Liver (tissue), 9 donors: ENCODE measurements around the gene ADGRV1. TPM values are rescaled to one million over a fixed set of nuclear protein-coding genes. Genes with fewer than 3 reads are reported as not detected.

Experiments
- DNase-seq: peaks from one replicate; pipeline ENCODE4 v3.0.0-alpha.2; 2017; ENCODE audit warnings: low spot score
- H3K27ac ChIP-seq, 2 donors: one replicate each; pipeline ENCODE4 v1.7.0; 2013; ENCODE audit warnings: inconsistent platforms in 2 of 2, low read length in 2 of 2, control low read depth in 1 of 2, low read depth in 1 of 2, mild to moderate bottlenecking in 1 of 2
- H3K27me3 ChIP-seq, 4 donors: one replicate each; pipeline versions ENCODE4 v1.6.1 to v1.7.0; 2013; ENCODE audit warnings: low read length in 3 of 4, inconsistent platforms in 1 of 4, mild to moderate bottlenecking in 1 of 4, moderate library complexity in 1 of 4; ENCODE audit not compliant: control insufficient read depth in 4 of 4, insufficient read depth in 4 of 4
- H3K36me3 ChIP-seq, 4 donors: one replicate each; pipeline versions ENCODE4 v1.6.1 to v1.7.0; 2013; ENCODE audit warnings: low read length in 3 of 4, mild to moderate bottlenecking in 3 of 4, low read depth in 1 of 4, moderate library complexity in 1 of 4; ENCODE audit not compliant: control insufficient read depth in 4 of 4, insufficient read depth in 3 of 4
- H3K4me1 ChIP-seq, 4 donors: one replicate each; pipeline versions ENCODE4 v1.6.1 to v1.7.0; 2013; ENCODE audit warnings: low read length in 3 of 4, mild to moderate bottlenecking in 3 of 4, moderate library complexity in 1 of 4; ENCODE audit not compliant: control insufficient read depth in 4 of 4, insufficient read depth in 4 of 4
- H3K4me3 ChIP-seq, 3 donors: one replicate each; pipeline versions ENCODE4 v1.6.1 to v1.7.0; 2013; ENCODE audit warnings: low read length in 3 of 3, control low read depth in 1 of 3, low read depth in 1 of 3, mild to moderate bottlenecking in 1 of 3
- H3K9ac ChIP-seq, 2 donors: one replicate each; pipeline ENCODE4 v1.7.0; 2013; ENCODE audit warnings: low read length in 2 of 2, mild to moderate bottlenecking in 2 of 2, moderate library complexity in 2 of 2, control low read depth in 1 of 2, low read depth in 1 of 2
- H3K9me3 ChIP-seq, 4 donors: one replicate each; pipeline versions ENCODE4 v1.6.1 to v1.7.0; 2013; ENCODE audit warnings: low read length in 3 of 4; ENCODE audit not compliant: control insufficient read depth in 4 of 4
- CTCF ChIP-seq: fragments of 150-350 bp; IDR thresholded peaks from 2 replicates; pipeline ENCODE4 v1.5.1; 2017; ENCODE audit warnings: improper control_type of control experiment, low read depth, low read length; ENCODE audit not compliant: missing input control
- EGR1 ChIP-seq, 2 donors: IDR thresholded peaks; 2 replicates each; pipeline ENCODE4 v1.6.1; 2016 to 2018; ENCODE audit warnings: antibody characterized with exemption in 2 of 2, low read depth in 2 of 2
- FOXA1 ChIP-seq: IDR thresholded peaks from 2 replicates; pipeline ENCODE4 v1.6.1; 2016; ENCODE audit warnings: antibody characterized with exemption
- FOXA2 ChIP-seq: IDR thresholded peaks from 2 replicates; pipeline ENCODE4 v1.6.1; 2016; ENCODE audit warnings: antibody characterized with exemption
- GABPA ChIP-seq, 2 donors: IDR thresholded peaks in 1 of 2; conservative IDR thresholded peaks in 1 of 2; 2 replicates each; pipeline ENCODE4 v1.6.1; 2016; ENCODE audit warnings: antibody characterized with exemption in 2 of 2, mild to moderate bottlenecking in 1 of 2, moderate library complexity in 1 of 2
- HNF4A ChIP-seq, 2 donors: conservative IDR thresholded peaks; 2 replicates each; pipeline ENCODE4 v1.6.1; 2016; ENCODE audit warnings: antibody characterized with exemption in 2 of 2, mild to moderate bottlenecking in 2 of 2
- JUND ChIP-seq, 2 donors: IDR thresholded peaks; 2 replicates each; pipeline ENCODE4 v1.6.1; 2016; ENCODE audit warnings: antibody characterized with exemption in 2 of 2
- MAX ChIP-seq: IDR thresholded peaks from 2 replicates; pipeline ENCODE4 v1.6.1; 2016; ENCODE audit warnings: antibody characterized with exemption
- NR2F2 ChIP-seq: IDR thresholded peaks from 2 replicates; pipeline ENCODE4 v1.6.1; 2016; ENCODE audit warnings: antibody characterized with exemption
- RAD21 ChIP-seq, 2 donors: IDR thresholded peaks; 2 replicates each; pipeline ENCODE4 v1.6.1; 2016; ENCODE audit warnings: antibody characterized with exemption in 2 of 2, mild to moderate bottlenecking in 2 of 2
- RXRA ChIP-seq, 2 donors: IDR thresholded peaks; 2 replicates each; pipeline ENCODE4 v1.6.1; 2017 to 2018; ENCODE audit warnings: antibody characterized with exemption in 2 of 2, mild to moderate bottlenecking in 1 of 2
- SP1 ChIP-seq: IDR thresholded peaks from 2 replicates; pipeline ENCODE4 v1.6.1; 2018; ENCODE audit warnings: antibody characterized with exemption, mild to moderate bottlenecking
- TAF1 ChIP-seq: conservative IDR thresholded peaks from 2 replicates; pipeline ENCODE4 v1.6.1; 2016; ENCODE audit warnings: antibody characterized with exemption, mild to moderate bottlenecking
- YY1 ChIP-seq: IDR thresholded peaks from 2 replicates; pipeline ENCODE4 v1.6.1; 2016; ENCODE audit warnings: antibody characterized with exemption, mild to moderate bottlenecking
- ZBTB33 ChIP-seq: IDR thresholded peaks from 2 replicates; pipeline ENCODE4 v1.6.1; 2016; ENCODE audit warnings: antibody characterized with exemption
- WGBS: extraction: QIAGEN DNeasy Blood & Tissue Kit; methylation state at CpG from one replicate; pipeline ENCODE4 v1.1.7; 2013; 5-methylcytosine and 5-hydroxymethylcytosine counted together
- polyA plus RNA-seq, 2 donors: library from polyadenylated mRNA; stranded (reverse) in 1 of 2; unstranded in 1 of 2; fragments of 200-250 nt in 1 of 2; fragments of >200 nt in 1 of 2; fragmentation: Nextera tagmentation in 1 of 2; extraction: Ambion mirVana in 1 of 2; gene quantifications; one replicate each; pipeline versions ENCODE4 v1.2.1 to v1.2.3, GENCODE V29; 2013 to 2015
- total RNA-seq, 2 donors: library from RNA; depleted of rRNA; stranded (reverse); fragments of >200 nt; gene quantifications; one replicate each; pipeline ENCODE4 v1.2.3, GENCODE V29; 2014
- donor health status: healthy.
- donor health status: healthy.
- donor health status: healthy.
- donor health status: healthy.
- donor health status: healthy.

The ADGRV1 gene
- total and polyA plus RNA-seq, 4 donors = 5.1 to 15.5 (median 9.6) TPM

GRCh38 chr5:90518661-90519060, 39.9 kb upstream of the ADGRV1 start:
- no peak for TF ChIP-seq GABPA (IDR thresholded peaks at IDR 0.05 in 1 of 2, conservative IDR thresholded peaks at IDR 0.05 in 1 of 2)
- TF ChIP-seq CTCF = no peak
- TF ChIP-seq HNF4A (conservative IDR thresholded peaks at IDR 0.05) = no peak
- no peak for TF ChIP-seq TAF1
- no peak for TF ChIP-seq MAX
- TF ChIP-seq FOXA1 = no peak
- no peak for TF ChIP-seq EGR1 (IDR thresholded peaks at IDR 0.05; ENCODE audit: low read depth in 2 of 2)
- no peak for TF ChIP-seq JUND (IDR thresholded peaks at IDR 0.05)
- TF ChIP-seq YY1 = no peak
- no peak for TF ChIP-seq RAD21 (IDR thresholded peaks at IDR 0.05)
- no peak for TF ChIP-seq NR2F2
- TF ChIP-seq SP1 = no peak
- TF ChIP-seq FOXA2 = no peak
- Histone ChIP-seq H3K36me3 (peaks cover 0 to 31% (median 19%) of the 10 kb centered on the region in 4 donors), H3K4me1 (peaks cover 0 to 4% (median under 1%) of the 10 kb centered on the region in 4 donors), H3K27me3 (no peaks in the 10 kb centered on the region), H3K27ac (no peak overlapping the region), H3K9me3 (no peaks in the 10 kb centered on the region), H3K9ac (no peak overlapping the region), H3K4me3 (no peak overlapping the region)
- no peak for DNase-seq

- WGBS = 93% methylated on average over 7 of the region's 7 CpGs
- H3K36me3 ChIP-seq = peaks cover 0 to 35% (median 19%) of the 10 kb centered on the region in 4 donors
Observed at GRCh38 chr5:90519081-90519480, 39.5 kb upstream of the ADGRV1 start.

GRCh38 chr5:90528601-90529193, 29.9 kb upstream of the ADGRV1 start:
- Histone ChIP-seq H3K9ac (peak overlapping the region; percentile 100), H3K27ac (peak overlapping the region; percentile 98 to 99), H3K36me3 (peaks cover 2 to 9% (median 3%) of the 10 kb centered on the region in 4 donors), H3K4me1 (peaks cover 3 to 34% (median 18%) of the 10 kb centered on the region in 4 donors), H3K9me3 (no peaks in the 10 kb centered on the region), H3K27me3 (peaks cover 0 to 1% (median 0%) of the 10 kb centered on the region in 4 donors), H3K4me3 (peak overlapping the region; percentile 99 to 100 (median 100))
- TF ChIP-seq ZBTB33 (no peak), EGR1 (IDR thresholded peaks at IDR 0.05; ENCODE audit: low read depth in 2 of 2) (no peak), GABPA (IDR thresholded peaks at IDR 0.05 in 1 of 2, conservative IDR thresholded peaks at IDR 0.05 in 1 of 2) (no peak), RAD21 (IDR thresholded peaks at IDR 0.05) (no peak), MAX (no peak), JUND (IDR thresholded peaks at IDR 0.05) (no peak)
- WGBS = 3% methylated on average over 18 of the region's 18 CpGs
- DNase-seq = no peak

More at GRCh38 chr5:90519081-90519480, 39.5 kb upstream of the ADGRV1 start:
- Histone ChIP-seq H3K4me1 (peaks cover 0 to 1% (median 0%) of the 10 kb centered on the region in 4 donors), H3K9me3 (no peaks in the 10 kb centered on the region), H3K27ac (no peak overlapping the region), H3K4me3 (no peak overlapping the region), H3K9ac (no peak overlapping the region), H3K27me3 (no peaks in the 10 kb centered on the region)
- no peak for DNase-seq
- TF ChIP-seq FOXA2 (no peak), SP1 (no peak), HNF4A (conservative IDR thresholded peaks at IDR 0.05) (no peak), RXRA (IDR thresholded peaks at IDR 0.05) (no peak)
